Measurements from ENCODE around the gene PABPC1L. TPM values are rescaled to one million over a fixed set of nuclear protein-coding genes. Genes with fewer than 3 reads are reported as not detected.

Gene PABPC1L
- total RNA-seq, 2 donors from 2014 or later, result 11.5 to 36.3 TPM

- Histone ChIP-seq H3K4me3 (no peak overlapping the region), H3K9me3 (no peaks in the 10 kb centered on the region), H3K27me3 (no peaks in the 10 kb centered on the region), H3K27ac (no peak overlapping the region), H3K9ac (ENCODE audit: low read depth in 2 of 2, low read length in 2 of 2) (no peak overlapping the region), H3K4me1 (no peaks in the 10 kb centered on the region), H3K36me3 (no peaks in the 10 kb centered on the region)
- DNase-seq, result no peak
- intact Hi-C loops (cut with DNase I), result loop anchor here (10.0 kb wide), 1 partner anchor 58 kb away; no protein-coding TSS in a partner anchor
- no peak for TF ChIP-seq CTCF (IDR thresholded peaks at IDR 0.05)
Measured at GRCh38 chr20:44952731-44953130, 42.9 kb downstream of the PABPC1L start.

GRCh38 chr20:44954211-44954610, 44.4 kb downstream of the PABPC1L start:
- Histone ChIP-seq H3K27ac (no peak overlapping the region), H3K9me3 (no peaks in the 10 kb centered on the region), H3K36me3 (no peaks in the 10 kb centered on the region), H3K9ac (ENCODE audit: low read depth in 2 of 2, low read length in 2 of 2) (no peak overlapping the region), H3K4me3 (no peak overlapping the region), H3K27me3 (no peaks in the 10 kb centered on the region), H3K4me1 (no peaks in the 10 kb centered on the region)
- intact Hi-C loops (cut with DNase I), result loop anchor here (10.0 kb wide), 1 partner anchor 59 kb away; no protein-coding TSS in a partner anchor
- no peak for TF ChIP-seq CTCF (IDR thresholded peaks at IDR 0.05)
- no peak for DNase-seq

DNA sequence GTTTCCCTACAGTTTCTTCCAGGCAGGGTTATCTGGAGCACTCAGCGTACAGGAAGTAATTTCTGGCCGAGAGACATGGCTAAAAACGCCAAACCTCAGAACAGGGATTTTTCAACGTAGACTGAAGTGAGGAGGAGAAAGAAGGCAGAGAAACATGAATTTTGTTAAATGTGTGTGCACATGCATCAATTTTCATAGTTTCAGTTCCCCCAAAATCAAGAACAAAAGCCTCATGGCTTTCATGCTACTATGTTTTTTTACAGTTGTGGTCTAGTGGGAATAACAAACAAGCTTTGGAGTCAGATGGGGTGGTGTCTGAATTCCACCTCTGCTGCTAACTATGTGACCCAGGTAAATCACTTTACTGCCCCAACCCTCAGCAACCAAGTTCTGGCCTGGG, 45.4 kb downstream of the PABPC1L start:
- no peaks in the 10 kb centered on the region for H3K9me3 ChIP-seq
- no peak overlapping the region for H3K27ac ChIP-seq
- H3K9ac ChIP-seq (ENCODE audit: low read depth in 2 of 2, low read length in 2 of 2), result no peak overlapping the region
- no peaks in the 10 kb centered on the region for H3K36me3 ChIP-seq
- no peaks in the 10 kb centered on the region for H3K4me1 ChIP-seq
- intact Hi-C loops (cut with DNase I), result loop anchor here (10.0 kb wide), 1 partner anchor 60 kb away; no protein-coding TSS in a partner anchor
- H3K4me3 ChIP-seq, result no peak overlapping the region
- no peaks in the 10 kb centered on the region for H3K27me3 ChIP-seq
- no peak for TF ChIP-seq CTCF (IDR thresholded peaks at IDR 0.05)
- no peak for DNase-seq

- no peak overlapping the region for H3K4me3 ChIP-seq
- no peaks in the 10 kb centered on the region for H3K27me3 ChIP-seq
- no peaks in the 10 kb centered on the region for H3K36me3 ChIP-seq
- H3K9ac ChIP-seq (ENCODE audit: low read depth in 2 of 2, low read length in 2 of 2), result no peak overlapping the region
- H3K9me3 ChIP-seq, result no peaks in the 10 kb centered on the region
- TF ChIP-seq CTCF (IDR thresholded peaks at IDR 0.05), result no peak
- intact Hi-C loops (cut with DNase I), result loop anchor here (10.0 kb wide), 1 partner anchor 62 kb away; no protein-coding TSS in a partner anchor
- no peak overlapping the region for H3K27ac ChIP-seq
- DNase-seq, result no peak
- no peaks in the 10 kb centered on the region for H3K4me1 ChIP-seq
Measured at GRCh38 chr20:44956410-44956809, 46.5 kb downstream of the PABPC1L start.

- intact Hi-C loops (cut with DNase I), result loop anchor here (10.0 kb wide), 1 partner anchor 63 kb away; no protein-coding TSS in a partner anchor
- no peak for DNase-seq
- Histone ChIP-seq H3K9ac (ENCODE audit: low read depth in 2 of 2, low read length in 2 of 2) (no peak overlapping the region), H3K4me1 (no peaks in the 10 kb centered on the region), H3K4me3 (no peak overlapping the region), H3K27ac (no peak overlapping the region), H3K36me3 (no peaks in the 10 kb centered on the region), H3K9me3 (no peaks in the 10 kb centered on the region), H3K27me3 (no peaks in the 10 kb centered on the region)
- TF ChIP-seq CTCF (IDR thresholded peaks at IDR 0.05), result no peak
Measured at GRCh38 chr20:44958276-44958675, 48.4 kb downstream of the PABPC1L start.

Data from colonic mucosa (tissue), 4 donors.